D721Med (cell line): ENCODE data around the gene GJA5.

Source experiments
- DNase-seq: peaks from one replicate; pipeline ENCODE4 v3.0.0; 2011; ENCODE audit warnings: low spot score; ENCODE audit not compliant: insufficient read length
- FAIRE-seq: peaks from 2 replicates; lab custom pipeline; 2011; peaks lifted over from hg19 to GRCh38; lab: Jason Lieb, UNC
- CTCF ChIP-seq: IDR thresholded peaks from 2 replicates; pipeline ENCODE4 v1.5.1; 2012; ENCODE audit warnings: mild to moderate bottlenecking, control low read depth; ENCODE audit not compliant: insufficient read depth; ENCODE audit errors: missing control alignments

GJA5 gene

GRCh38 chr1:147729315-147729714 lies 31.1 kb downstream of the GJA5 start:
- DNase-seq (no peak), FAIRE-seq (no peak)
- no peak for TF ChIP-seq CTCF

DNA sequence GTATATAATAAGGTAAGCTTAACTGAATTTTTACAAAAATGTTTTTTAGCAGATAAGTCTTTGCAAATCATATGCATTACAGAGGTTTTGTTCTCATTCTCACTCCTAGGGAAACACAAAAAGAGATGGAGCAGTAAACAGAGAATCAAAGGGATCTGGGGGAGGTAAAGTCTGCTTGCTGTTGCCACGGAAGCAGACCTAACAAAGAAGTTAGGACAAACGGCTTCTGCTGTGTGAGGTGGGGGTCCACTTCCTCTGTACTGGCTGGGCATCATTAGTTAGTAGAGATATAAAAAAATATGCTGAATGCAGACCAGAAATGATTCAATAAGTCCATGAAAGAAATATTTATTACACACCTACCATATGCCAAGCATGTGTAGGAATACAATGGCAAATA lies 34.2 kb downstream of the GJA5 start:
- DNase-seq = no peak
- no peak for TF ChIP-seq CTCF
- FAIRE-seq = no peak

DNA sequence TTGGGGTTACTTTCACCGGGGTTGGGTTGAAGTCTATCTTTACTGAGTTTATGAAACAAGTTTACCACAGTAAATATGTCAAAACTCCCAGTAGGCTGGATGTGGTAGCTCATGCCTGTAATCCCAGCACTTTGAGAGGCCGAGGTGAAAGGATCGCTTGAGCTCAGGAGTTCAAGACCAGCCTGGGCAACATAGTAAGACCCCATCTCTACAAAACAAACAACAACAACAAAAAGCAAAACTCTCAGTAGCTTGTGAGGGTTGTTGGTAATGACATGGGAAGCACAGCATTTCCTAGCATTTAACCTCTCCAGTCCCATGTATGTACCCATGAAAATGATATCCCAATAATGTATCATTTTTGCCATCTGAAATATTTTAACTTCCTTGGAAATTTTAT lies 34.7 kb downstream of the GJA5 start:
- DNase-seq (no peak), FAIRE-seq (no peak)
- TF ChIP-seq CTCF = no peak

GRCh38 chr1:147723691-147724323 lies 36.6 kb downstream of the GJA5 start:
- FAIRE-seq (peak; percentile 67), DNase-seq (peak; percentile 28)
- peak; percentile 90 for TF ChIP-seq CTCF

DNA sequence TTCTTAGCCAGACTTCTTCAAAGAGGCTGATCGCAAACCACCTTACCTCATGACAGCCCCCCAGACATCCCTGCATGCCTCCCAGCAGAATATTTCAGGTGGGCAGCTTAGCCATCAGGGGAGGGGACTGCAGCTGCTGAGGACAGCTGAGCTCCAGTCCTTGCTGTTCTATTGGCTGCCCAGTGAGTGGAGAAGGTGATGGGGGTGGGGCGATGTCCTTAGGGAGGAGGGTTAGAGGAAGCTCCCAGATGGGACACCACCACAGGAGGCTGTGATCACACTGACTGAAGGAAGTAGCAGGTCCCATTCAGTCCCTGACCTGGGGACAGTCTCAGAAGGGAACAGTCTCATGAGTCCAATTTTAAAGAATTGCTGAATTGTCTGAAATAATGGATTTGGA lies 38.3 kb downstream of the GJA5 start:
- TF ChIP-seq CTCF = no peak
- FAIRE-seq = no peak
- DNase-seq = no peak

DNA sequence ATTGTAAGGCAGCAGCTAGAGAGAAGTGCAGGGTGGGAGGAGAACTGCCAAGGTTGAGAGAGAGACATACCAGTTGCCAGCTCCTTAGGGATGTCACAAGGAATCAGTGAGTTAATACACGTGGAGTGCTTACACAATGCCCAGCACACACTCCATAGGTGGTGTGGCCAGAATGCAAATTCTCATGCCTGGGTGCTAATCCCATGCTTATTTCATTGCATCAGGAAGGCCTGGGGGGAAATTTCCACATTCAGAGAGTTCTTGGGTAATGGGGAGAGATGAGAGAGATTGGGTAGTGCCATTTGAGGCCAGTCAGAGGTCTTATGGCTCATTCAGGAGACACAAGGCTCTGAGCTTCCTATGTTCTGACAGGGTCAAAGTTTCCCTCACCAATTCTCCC lies 38.7 kb downstream of the GJA5 start:
- no peak for TF ChIP-seq CTCF
- DNase-seq (no peak), FAIRE-seq (no peak)

DNA sequence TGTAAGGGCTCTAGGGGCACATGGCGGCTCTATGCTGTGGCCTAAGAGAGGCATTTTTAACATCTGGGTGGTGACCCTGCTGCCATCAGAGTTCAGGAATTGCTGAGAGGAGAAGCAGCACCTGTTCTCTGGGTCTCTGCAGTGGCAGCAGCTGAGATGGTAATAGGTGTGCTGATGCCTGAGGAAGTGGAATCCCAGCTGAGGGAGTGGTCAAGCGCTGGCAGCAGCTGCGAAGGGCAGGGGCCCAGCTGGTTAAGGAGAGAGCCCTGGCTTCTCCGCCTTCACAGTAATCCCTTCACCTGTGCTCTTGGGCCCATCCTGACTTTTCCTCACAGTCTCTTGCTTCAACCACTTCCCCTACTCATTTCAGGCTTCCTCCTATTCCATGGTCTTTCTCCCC lies 39.8 kb downstream of the GJA5 start:
- FAIRE-seq (no peak), DNase-seq (no peak)
- TF ChIP-seq CTCF = no peak
